Measurements from ENCODE around the gene GPR84.

Gene GPR84

GRCh38 chr12:54393743-54394142, 29.5 kb upstream of the GPR84 start:
- TF ChIP-seq CTCF (IDR thresholded peaks at IDR 0.05; ENCODE audit: control extremely low read depth, extremely low read depth, low read depth, missing control alignments): no peak
- CTCF ChIA-PET: interaction anchor here (0.6 to 5.4 kb wide), 20 partner anchors 9 to 186 kb away, joined by 3 to 63 read pairs (median 4); partner anchors contain the start of gene ZNF385A
- no peak for DNase-seq (ENCODE audit: extremely low spot score)
- POLR2A ChIA-PET: no interaction called here

GRCh38 chr12:54393207-54393609, 28.9 kb upstream of the GPR84 start:
- CTCF ChIA-PET: interaction anchor here (0.6 to 5.4 kb wide), 23 partner anchors 9 to 185 kb away, joined by 3 to 63 read pairs (median 4); partner anchors contain the start of gene ZNF385A
- POLR2A ChIA-PET: no interaction called here

GRCh38 chr12:54392485-54393206, 28.4 kb upstream of the GPR84 start:
- POLR2A ChIA-PET: no interaction called here
- TF ChIP-seq CTCF (IDR thresholded peaks at IDR 0.05; ENCODE audit: control extremely low read depth, extremely low read depth, low read depth, missing control alignments): no peak
- CTCF ChIA-PET: interaction anchor here (0.8 to 5.4 kb wide), 19 partner anchors 8 to 178 kb away, joined by 3 to 63 read pairs (median 4); partner anchors contain the start of gene ZNF385A
- DNase-seq (ENCODE audit: extremely low spot score): no peak

More at GRCh38 chr12:54393207-54393609, 28.9 kb upstream of the GPR84 start:
- no peak for DNase-seq (ENCODE audit: extremely low spot score)
- no peak for TF ChIP-seq CTCF (IDR thresholded peaks at IDR 0.05; ENCODE audit: control extremely low read depth, extremely low read depth, low read depth, missing control alignments)

GRCh38 chr12:54390668-54391551, 26.6 kb upstream of the GPR84 start:
- TF ChIP-seq CTCF (IDR thresholded peaks at IDR 0.05; ENCODE audit: control extremely low read depth, extremely low read depth, low read depth, missing control alignments): peak; percentile 36
- DNase-seq (ENCODE audit: extremely low spot score): peak; percentile 91
- ChIA-PET CTCF (interaction anchor here (0.7 to 5.4 kb wide), 6 partner anchors 9 to 17 kb away, joined by 3 to 63 read pairs (median 4); no protein-coding TSS in a partner anchor), POLR2A (no interaction called here)

GRCh38 chr12:54390176-54390667, 25.9 kb upstream of the GPR84 start:
- POLR2A ChIA-PET: no interaction called here
- TF ChIP-seq CTCF (IDR thresholded peaks at IDR 0.05; ENCODE audit: control extremely low read depth, extremely low read depth, low read depth, missing control alignments): no peak
- DNase-seq (ENCODE audit: extremely low spot score): no peak
- CTCF ChIA-PET: interaction anchor here (0.7 to 5.4 kb wide), 4 partner anchors 9 to 16 kb away, joined by 3 to 63 read pairs (median 13); no protein-coding TSS in a partner anchor

GRCh38 chr12:54389607-54390175, 25.4 kb upstream of the GPR84 start:
- POLR2A ChIA-PET: no interaction called here
- no peak for DNase-seq (ENCODE audit: extremely low spot score)
- CTCF ChIA-PET: interaction anchor here (3.2 to 5.4 kb wide), 2 partner anchors 9 to 10 kb away, joined by 23 to 63 read pairs; no protein-coding TSS in a partner anchor
- no peak for TF ChIP-seq CTCF (IDR thresholded peaks at IDR 0.05; ENCODE audit: control extremely low read depth, extremely low read depth, low read depth, missing control alignments)

Measured in GM10248 (cell line).